Activated naive CD8-positive, alpha-beta T cell treated with anti-CD3 and anti-CD28 coated beads, Interleukin-2, amount 10 ng/mL, durations not matched to agents 7 days and 5 days (primary cell): ENCODE data around the gene NDUFB4. TPM values are rescaled to one million over a fixed set of nuclear protein-coding genes. Genes with fewer than 3 reads are reported as not detected.

ENCODE experiments used
- total RNA-seq, 2 experiments: library from RNA; stranded (reverse); gene quantifications; one replicate each; pipeline ENCODE4 v1.2.3, GENCODE V29; 2021

NDUFB4 gene
- total RNA-seq, 2 experiments from 2014 or later = 120 to 121 TPM

Other genes with a start within 250 kb of the NDUFB4 start
- 10 to 100 TPM; 21.5 to 22.8 TPM for gene LRRC58, start 247.0 kb upstream of the NDUFB4 start, total RNA-seq
- gene FSTL1, start 145.3 kb upstream of the NDUFB4 start, total RNA-seq = 1 to 10 TPM in 1 of 2 experiments, under 1 TPM in 1; 0.31 to 1.1 TPM
- gene HGD, start 85.9 kb downstream of the NDUFB4 start, total RNA-seq = 1 to 10 TPM; 1.7 to 2.0 TPM
- 10 to 100 TPM; 21.1 to 22.3 TPM for gene RABL3, start 146.2 kb downstream of the NDUFB4 start, total RNA-seq
- 10 to 100 TPM; 29.0 to 29.2 TPM for gene GTF2E1, start 146.4 kb downstream of the NDUFB4 start, total RNA-seq